Rectal smooth muscle tissue (tissue), 1 donor: ENCODE measurements around the gene TANK.
A peak's percentile ranks its signal among the peaks of the same experiment; 100 is the strongest.

Source experiments
- H3K27ac ChIP-seq: one replicate; pipeline ENCODE4 v1.7.0; 2013; ENCODE audit warnings: low read depth, low read length, inconsistent platforms
- H3K27me3 ChIP-seq: one replicate; pipeline ENCODE4 v1.7.0; 2013; ENCODE audit warnings: low read length; ENCODE audit not compliant: control insufficient read depth, insufficient read depth
- H3K36me3 ChIP-seq: one replicate; pipeline ENCODE4 v1.7.0; 2013; ENCODE audit warnings: low read length; ENCODE audit not compliant: control insufficient read depth, insufficient read depth
- H3K4me1 ChIP-seq: one replicate; pipeline ENCODE4 v1.7.0; 2013; ENCODE audit warnings: low read length; ENCODE audit not compliant: control insufficient read depth, insufficient read depth
- H3K4me3 ChIP-seq: one replicate; pipeline ENCODE4 v1.7.0; 2013; ENCODE audit warnings: low read length
- H3K9ac ChIP-seq: one replicate; pipeline ENCODE4 v1.7.0; 2013; ENCODE audit warnings: low read length

TANK gene

GRCh38 chr2:161160226-161161073 is at the start of gene TANK:
TANK (plus strand) TSS chr2:161160428; CDS start chr2:161179663, 19,235 bp downstream.
- peaks cover 17% of the 10 kb centered on the region for H3K4me1 ChIP-seq
- H3K36me3 ChIP-seq, result no peaks in the 10 kb centered on the region
- H3K27me3 ChIP-seq, result no peaks in the 10 kb centered on the region
- peak within 1 kb of the TSS; percentile 96 for H3K9ac ChIP-seq
- peak within 1 kb of the TSS; percentile 91 for H3K4me3 ChIP-seq
- H3K27ac ChIP-seq, result peak within 1 kb of the TSS; percentile 85

GRCh38 chr2:161111531-161111930 is 48.7 kb upstream of the TANK start:
- Histone ChIP-seq H3K9ac (no peak overlapping the region), H3K4me1 (no peaks in the 10 kb centered on the region), H3K27ac (no peak overlapping the region), H3K4me3 (no peak overlapping the region), H3K27me3 (no peaks in the 10 kb centered on the region), H3K36me3 (no peaks in the 10 kb centered on the region)

- no peak overlapping the region for H3K27ac ChIP-seq
- no peak overlapping the region for H3K9ac ChIP-seq
- H3K27me3 ChIP-seq, result no peaks in the 10 kb centered on the region
- no peaks in the 10 kb centered on the region for H3K4me1 ChIP-seq
- H3K4me3 ChIP-seq, result no peak overlapping the region
- no peaks in the 10 kb centered on the region for H3K36me3 ChIP-seq
Observed at GRCh38 chr2:161112908-161113307, 47.3 kb upstream of the TANK start.

- Histone ChIP-seq H3K4me1 (no peaks in the 10 kb centered on the region), H3K4me3 (no peak overlapping the region), H3K27me3 (no peaks in the 10 kb centered on the region), H3K36me3 (no peaks in the 10 kb centered on the region), H3K27ac (no peak overlapping the region), H3K9ac (no peak overlapping the region)
Observed at GRCh38 chr2:161113693-161114575, 46.3 kb upstream of the TANK start.

GRCh38 chr2:161115205-161115604 is 45.0 kb upstream of the TANK start:
- Histone ChIP-seq H3K9ac (no peak overlapping the region), H3K36me3 (no peaks in the 10 kb centered on the region), H3K4me3 (no peak overlapping the region), H3K27me3 (no peaks in the 10 kb centered on the region), H3K27ac (no peak overlapping the region), H3K4me1 (no peaks in the 10 kb centered on the region)

- Histone ChIP-seq H3K9ac (no peak overlapping the region), H3K4me1 (no peaks in the 10 kb centered on the region), H3K27ac (no peak overlapping the region), H3K36me3 (no peaks in the 10 kb centered on the region), H3K4me3 (no peak overlapping the region), H3K27me3 (no peaks in the 10 kb centered on the region)
Observed at GRCh38 chr2:161115605-161116380, 44.4 kb upstream of the TANK start.

- Histone ChIP-seq H3K4me3 (no peak overlapping the region), H3K27ac (no peak overlapping the region), H3K4me1 (no peaks in the 10 kb centered on the region), H3K27me3 (no peaks in the 10 kb centered on the region), H3K9ac (no peak overlapping the region), H3K36me3 (no peaks in the 10 kb centered on the region)
Observed at GRCh38 chr2:161116509-161116908, 43.7 kb upstream of the TANK start.

GRCh38 chr2:161117506-161117905 is 42.7 kb upstream of the TANK start:
- Histone ChIP-seq H3K27me3 (no peaks in the 10 kb centered on the region), H3K9ac (no peak overlapping the region), H3K4me1 (no peaks in the 10 kb centered on the region), H3K36me3 (no peaks in the 10 kb centered on the region), H3K27ac (no peak overlapping the region), H3K4me3 (no peak overlapping the region)

- Histone ChIP-seq H3K27me3 (no peaks in the 10 kb centered on the region), H3K36me3 (no peaks in the 10 kb centered on the region), H3K27ac (no peak overlapping the region), H3K4me3 (no peak overlapping the region), H3K4me1 (peaks cover 5% of the 10 kb centered on the region), H3K9ac (no peak overlapping the region)
Observed at GRCh38 chr2:161118722-161119121, 41.5 kb upstream of the TANK start.

GRCh38 chr2:161119483-161119882 is 40.7 kb upstream of the TANK start:
- H3K4me3 ChIP-seq, result no peak overlapping the region
- H3K4me1 ChIP-seq, result peaks cover 6% of the 10 kb centered on the region
- no peak overlapping the region for H3K9ac ChIP-seq
- no peaks in the 10 kb centered on the region for H3K27me3 ChIP-seq
- H3K36me3 ChIP-seq, result no peaks in the 10 kb centered on the region
- no peak overlapping the region for H3K27ac ChIP-seq

GRCh38 chr2:161120775-161121174 is 39.5 kb upstream of the TANK start:
- Histone ChIP-seq H3K27ac (no peak overlapping the region), H3K4me1 (peaks cover 6% of the 10 kb centered on the region), H3K36me3 (no peaks in the 10 kb centered on the region), H3K27me3 (no peaks in the 10 kb centered on the region), H3K9ac (no peak overlapping the region), H3K4me3 (no peak overlapping the region)

GRCh38 chr2:161121622-161122021 is 38.6 kb upstream of the TANK start:
- Histone ChIP-seq H3K4me1 (peaks cover 6% of the 10 kb centered on the region), H3K4me3 (no peak overlapping the region), H3K9ac (no peak overlapping the region), H3K27ac (no peak overlapping the region), H3K36me3 (no peaks in the 10 kb centered on the region), H3K27me3 (no peaks in the 10 kb centered on the region)
